Fibroblast of gingiva (primary cell): ENCODE results near the gene TRIP12.
"Not testable (repeated sequence)": the region's sequence is repeated elsewhere in the genome, so short reads cannot be mapped to it uniquely, and the experiment has no call there.

Source experiments
- DNase-seq: peaks from one replicate; pipeline ENCODE4 v3.0.0-alpha.2; 2011; ENCODE audit warnings: low read depth

Gene TRIP12

GRCh38 chr2:229874647-229875046, 47.2 kb downstream of the TRIP12 start:
- no peak for DNase-seq

- no peak for DNase-seq
Observed at GRCh38 chr2:229873123-229873581, 48.7 kb downstream of the TRIP12 start.

GRCh38 chr2:229870903-229871656, 50.7 kb downstream of the TRIP12 start:
- DNase-seq = peak; percentile 33

GRCh38 chr2:229869226-229869625, 52.6 kb downstream of the TRIP12 start:
- no peak for DNase-seq

- DNase-seq = no peak
Observed at GRCh38 chr2:229868794-229869193, 53.0 kb downstream of the TRIP12 start.

GRCh38 chr2:229865033-229865432, 56.8 kb downstream of the TRIP12 start:
- DNase-seq = no peak

- no peak for DNase-seq
Observed at GRCh38 chr2:229861431-229861830, 60.4 kb downstream of the TRIP12 start.

GRCh38 chr2:229860334-229860733, 61.5 kb downstream of the TRIP12 start:
- DNase-seq = no peak

- no peak for DNase-seq
Observed at GRCh38 chr2:229858351-229858750, 63.5 kb downstream of the TRIP12 start.

GRCh38 chr2:229857634-229858033, 64.2 kb downstream of the TRIP12 start:
- DNase-seq = no peak

GRCh38 chr2:229856413-229856812, 65.4 kb downstream of the TRIP12 start:
- no peak for DNase-seq

GRCh38 chr2:229855116-229855515, 66.7 kb downstream of the TRIP12 start:
- no peak for DNase-seq

GRCh38 chr2:229852565-229852964, 69.2 kb downstream of the TRIP12 start:
- DNase-seq = peak; percentile 12

- no peak for DNase-seq
Observed at GRCh38 chr2:229851870-229852269, 69.9 kb downstream of the TRIP12 start.

GRCh38 chr2:229850355-229851275, 71.2 kb downstream of the TRIP12 start:
- DNase-seq = not testable (repeated sequence)

GRCh38 chr2:229849073-229849472, 72.7 kb downstream of the TRIP12 start:
- no peak for DNase-seq

GRCh38 chr2:229843613-229844012, 78.2 kb downstream of the TRIP12 start:
- DNase-seq = peak; percentile 14

GRCh38 chr2:229838729-229839128, 83.1 kb downstream of the TRIP12 start:
- no peak for DNase-seq

GRCh38 chr2:229836847-229837246, 85.0 kb downstream of the TRIP12 start:
- no peak for DNase-seq

- DNase-seq = peak; percentile 65
Observed at GRCh38 chr2:229835596-229836283, 86.1 kb downstream of the TRIP12 start.

GRCh38 chr2:229834368-229834767, 87.4 kb downstream of the TRIP12 start:
- not testable (repeated sequence) for DNase-seq

- no peak for DNase-seq
Observed at GRCh38 chr2:229832510-229832898, 89.3 kb downstream of the TRIP12 start.
